Liver (tissue), 9 donors: ENCODE results near the gene RHBDF2. TPM values are rescaled to one million over a fixed set of nuclear protein-coding genes. Genes with fewer than 3 reads are reported as not detected.

Experiments
- DNase-seq: peaks from one replicate; pipeline ENCODE4 v3.0.0-alpha.2; 2017; ENCODE audit warnings: low spot score
- H3K27ac ChIP-seq, 2 donors: one replicate each; pipeline ENCODE4 v1.7.0; 2013; ENCODE audit warnings: inconsistent platforms in 2 of 2, low read length in 2 of 2, control low read depth in 1 of 2, low read depth in 1 of 2, mild to moderate bottlenecking in 1 of 2
- H3K27me3 ChIP-seq, 4 donors: one replicate each; pipeline versions ENCODE4 v1.6.1 to v1.7.0; 2013; ENCODE audit warnings: low read length in 3 of 4, inconsistent platforms in 1 of 4, mild to moderate bottlenecking in 1 of 4, moderate library complexity in 1 of 4; ENCODE audit not compliant: control insufficient read depth in 4 of 4, insufficient read depth in 4 of 4
- H3K36me3 ChIP-seq, 4 donors: one replicate each; pipeline versions ENCODE4 v1.6.1 to v1.7.0; 2013; ENCODE audit warnings: low read length in 3 of 4, mild to moderate bottlenecking in 3 of 4, low read depth in 1 of 4, moderate library complexity in 1 of 4; ENCODE audit not compliant: control insufficient read depth in 4 of 4, insufficient read depth in 3 of 4
- H3K4me1 ChIP-seq, 4 donors: one replicate each; pipeline versions ENCODE4 v1.6.1 to v1.7.0; 2013; ENCODE audit warnings: low read length in 3 of 4, mild to moderate bottlenecking in 3 of 4, moderate library complexity in 1 of 4; ENCODE audit not compliant: control insufficient read depth in 4 of 4, insufficient read depth in 4 of 4
- H3K4me3 ChIP-seq, 3 donors: one replicate each; pipeline versions ENCODE4 v1.6.1 to v1.7.0; 2013; ENCODE audit warnings: low read length in 3 of 3, control low read depth in 1 of 3, low read depth in 1 of 3, mild to moderate bottlenecking in 1 of 3
- H3K9ac ChIP-seq, 2 donors: one replicate each; pipeline ENCODE4 v1.7.0; 2013; ENCODE audit warnings: low read length in 2 of 2, mild to moderate bottlenecking in 2 of 2, moderate library complexity in 2 of 2, control low read depth in 1 of 2, low read depth in 1 of 2
- H3K9me3 ChIP-seq, 4 donors: one replicate each; pipeline versions ENCODE4 v1.6.1 to v1.7.0; 2013; ENCODE audit warnings: low read length in 3 of 4; ENCODE audit not compliant: control insufficient read depth in 4 of 4
- EGR1 ChIP-seq, 2 donors: IDR thresholded peaks; 2 replicates each; pipeline ENCODE4 v1.6.1; 2016 to 2018; ENCODE audit warnings: antibody characterized with exemption in 2 of 2, low read depth in 2 of 2
- FOXA1 ChIP-seq: IDR thresholded peaks from 2 replicates; pipeline ENCODE4 v1.6.1; 2016; ENCODE audit warnings: antibody characterized with exemption
- FOXA2 ChIP-seq: IDR thresholded peaks from 2 replicates; pipeline ENCODE4 v1.6.1; 2016; ENCODE audit warnings: antibody characterized with exemption
- GABPA ChIP-seq, 2 donors: IDR thresholded peaks in 1 of 2; conservative IDR thresholded peaks in 1 of 2; 2 replicates each; pipeline ENCODE4 v1.6.1; 2016; ENCODE audit warnings: antibody characterized with exemption in 2 of 2, mild to moderate bottlenecking in 1 of 2, moderate library complexity in 1 of 2
- HNF4A ChIP-seq, 2 donors: conservative IDR thresholded peaks; 2 replicates each; pipeline ENCODE4 v1.6.1; 2016; ENCODE audit warnings: antibody characterized with exemption in 2 of 2, mild to moderate bottlenecking in 2 of 2
- HNF4G ChIP-seq: IDR thresholded peaks from 2 replicates; pipeline ENCODE4 v1.6.1; 2016; ENCODE audit warnings: antibody characterized with exemption
- NR2F2 ChIP-seq: IDR thresholded peaks from 2 replicates; pipeline ENCODE4 v1.6.1; 2016; ENCODE audit warnings: antibody characterized with exemption
- REST ChIP-seq: IDR thresholded peaks from 2 replicates; pipeline ENCODE4 v1.6.1; 2016; ENCODE audit warnings: antibody characterized with exemption, mild to moderate bottlenecking
- RXRA ChIP-seq, 2 donors: IDR thresholded peaks; 2 replicates each; pipeline ENCODE4 v1.6.1; 2017 to 2018; ENCODE audit warnings: antibody characterized with exemption in 2 of 2, mild to moderate bottlenecking in 1 of 2
- SP1 ChIP-seq: IDR thresholded peaks from 2 replicates; pipeline ENCODE4 v1.6.1; 2018; ENCODE audit warnings: antibody characterized with exemption, mild to moderate bottlenecking
- TAF1 ChIP-seq: conservative IDR thresholded peaks from 2 replicates; pipeline ENCODE4 v1.6.1; 2016; ENCODE audit warnings: antibody characterized with exemption, mild to moderate bottlenecking
- YY1 ChIP-seq: IDR thresholded peaks from 2 replicates; pipeline ENCODE4 v1.6.1; 2016; ENCODE audit warnings: antibody characterized with exemption, mild to moderate bottlenecking
- ZBTB33 ChIP-seq: IDR thresholded peaks from 2 replicates; pipeline ENCODE4 v1.6.1; 2016; ENCODE audit warnings: antibody characterized with exemption
- WGBS: extraction: QIAGEN DNeasy Blood & Tissue Kit; methylation state at CpG from one replicate; pipeline ENCODE4 v1.1.7; 2013; 5-methylcytosine and 5-hydroxymethylcytosine counted together
- polyA plus RNA-seq, 2 donors: library from polyadenylated mRNA; stranded (reverse) in 1 of 2; unstranded in 1 of 2; fragments of 200-250 nt in 1 of 2; fragments of >200 nt in 1 of 2; fragmentation: Nextera tagmentation in 1 of 2; extraction: Ambion mirVana in 1 of 2; gene quantifications; one replicate each; pipeline versions ENCODE4 v1.2.1 to v1.2.3, GENCODE V29; 2013 to 2015
- total RNA-seq, 2 donors: library from RNA; depleted of rRNA; stranded (reverse); fragments of >200 nt; gene quantifications; one replicate each; pipeline ENCODE4 v1.2.3, GENCODE V29; 2014
- TF ChIP-seq, protein P1 (sequence below): IDR thresholded peaks from 2 replicates; pipeline ENCODE4 v1.6.1; 2016; ENCODE audit warnings: antibody characterized with exemption
- donor health status: healthy.
- donor health status: healthy.
- donor health status: healthy.
- donor health status: healthy.
- donor health status: healthy.

Gene RHBDF2
- total and polyA plus RNA-seq, 4 donors = 2.9 to 6.7 (median 4.6) TPM

- Histone ChIP-seq H3K9me3 (no peaks in the 10 kb centered on the region), H3K4me3 (peak overlapping the region in 1 of 3 donors; percentile 18), H3K27ac (peak overlapping the region; percentile 65 to 90), H3K4me1 (peaks cover 7 to 52% (median 42%) of the 10 kb centered on the region in 4 donors), H3K27me3 (no peaks in the 10 kb centered on the region), H3K36me3 (no peaks in the 10 kb centered on the region), H3K9ac (no peak overlapping the region)
- no peak for DNase-seq
- TF ChIP-seq NR2F2 (no peak), SP1 (no peak), ZBTB33 (no peak), HNF4A (conservative IDR thresholded peaks at IDR 0.05) (no peak), EGR1 (IDR thresholded peaks at IDR 0.05; ENCODE audit: low read depth in 2 of 2) (no peak), FOXA2 (no peak), HNF4G (no peak), TAF1 (no peak), RXRA (IDR thresholded peaks at IDR 0.05) (no peak), FOXA1 (no peak), YY1 (no peak), GABPA (IDR thresholded peaks at IDR 0.05 in 1 of 2, conservative IDR thresholded peaks at IDR 0.05 in 1 of 2) (no peak)
- TF ChIP-seq, protein P1, sequence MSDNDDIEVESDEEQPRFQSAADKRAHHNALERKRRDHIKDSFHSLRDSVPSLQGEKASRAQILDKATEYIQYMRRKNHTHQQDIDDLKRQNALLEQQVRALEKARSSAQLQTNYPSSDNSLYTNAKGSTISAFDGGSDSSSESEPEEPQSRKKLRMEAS = no peak
- 72% methylated on average over 7 of the region's 7 CpGs for WGBS
Observed at GRCh38 chr17:76549539-76549938, 48.3 kb upstream of the RHBDF2 start.

GRCh38 chr17:76549215-76549518, 47.9 kb upstream of the RHBDF2 start:
- Histone ChIP-seq H3K4me1 (peaks cover 7 to 56% (median 45%) of the 10 kb centered on the region in 4 donors), H3K27ac (peak overlapping the region; percentile 65 to 90), H3K9me3 (no peaks in the 10 kb centered on the region), H3K4me3 (peak overlapping the region in 1 of 3 donors; percentile 18), H3K36me3 (no peaks in the 10 kb centered on the region), H3K9ac (peak overlapping the region in 1 of 2 donors; percentile 26), H3K27me3 (no peaks in the 10 kb centered on the region)
- no peak for DNase-seq
- 32% methylated on average over 9 of the region's 9 CpGs for WGBS
- TF ChIP-seq EGR1 (IDR thresholded peaks at IDR 0.05; ENCODE audit: low read depth in 2 of 2) = no peak
- TF ChIP-seq HNF4G = no peak
- TF ChIP-seq, protein P1 = no peak
- TF ChIP-seq REST = no peak
- TF ChIP-seq HNF4A (conservative IDR thresholded peaks at IDR 0.05) = no peak
- TF ChIP-seq NR2F2 = no peak
- TF ChIP-seq SP1 = no peak
